Dermis microvascular lymphatic vessel endothelial cell (primary cell): ENCODE data around the gene LAMP5. TPM values are rescaled to one million over a fixed set of nuclear protein-coding genes. Genes with fewer than 3 reads are reported as not detected.

Source experiments
- DNase-seq, 2 donors: peaks; one replicate each; pipeline versions ENCODE4 v3.0.0 to v3.0.0-alpha.2; 2010; ENCODE audit warnings: low read depth in 2 of 2
- total RNA-seq: library from RNA; depleted of rRNA; stranded (reverse); fragments of >200 nt; gene quantifications from 2 replicates; pipeline ENCODE4 v1.2.1, GENCODE V29; 2014

Gene LAMP5, protein sequence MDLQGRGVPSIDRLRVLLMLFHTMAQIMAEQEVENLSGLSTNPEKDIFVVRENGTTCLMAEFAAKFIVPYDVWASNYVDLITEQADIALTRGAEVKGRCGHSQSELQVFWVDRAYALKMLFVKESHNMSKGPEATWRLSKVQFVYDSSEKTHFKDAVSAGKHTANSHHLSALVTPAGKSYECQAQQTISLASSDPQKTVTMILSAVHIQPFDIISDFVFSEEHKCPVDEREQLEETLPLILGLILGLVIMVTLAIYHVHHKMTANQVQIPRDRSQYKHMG
- total RNA-seq: 1.0 and 1.9 TPM in 2 replicates

GRCh38 chr20:9514461-9515213 lies at the start of gene LAMP5:
TSS of gene LAMP5 (plus strand) at chr20:9514590. CDS start at chr20:9514853, 263 bp downstream.
- peak in 1 of 2 donors; percentile 31 for DNase-seq

DNA sequence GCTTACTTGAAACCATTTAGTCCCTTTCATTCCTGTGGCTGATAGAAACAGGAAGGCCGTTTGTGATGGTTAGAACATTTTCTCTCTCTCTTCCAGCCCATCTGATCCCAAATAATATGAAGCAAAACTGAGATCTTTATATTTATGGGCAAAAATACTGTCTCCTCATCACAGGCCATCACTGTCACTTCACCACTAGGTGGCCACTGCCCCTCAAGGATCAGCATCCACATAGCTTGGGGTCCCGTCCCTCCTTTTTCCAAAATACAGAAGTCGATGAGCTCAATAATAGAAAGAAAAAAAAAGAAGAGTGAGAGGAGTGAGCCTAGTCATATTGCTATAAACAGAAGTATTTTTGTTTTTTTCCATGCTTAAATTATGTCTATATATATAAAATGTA lies 46.4 kb upstream of the LAMP5 start:
- DNase-seq: no peak

DNA sequence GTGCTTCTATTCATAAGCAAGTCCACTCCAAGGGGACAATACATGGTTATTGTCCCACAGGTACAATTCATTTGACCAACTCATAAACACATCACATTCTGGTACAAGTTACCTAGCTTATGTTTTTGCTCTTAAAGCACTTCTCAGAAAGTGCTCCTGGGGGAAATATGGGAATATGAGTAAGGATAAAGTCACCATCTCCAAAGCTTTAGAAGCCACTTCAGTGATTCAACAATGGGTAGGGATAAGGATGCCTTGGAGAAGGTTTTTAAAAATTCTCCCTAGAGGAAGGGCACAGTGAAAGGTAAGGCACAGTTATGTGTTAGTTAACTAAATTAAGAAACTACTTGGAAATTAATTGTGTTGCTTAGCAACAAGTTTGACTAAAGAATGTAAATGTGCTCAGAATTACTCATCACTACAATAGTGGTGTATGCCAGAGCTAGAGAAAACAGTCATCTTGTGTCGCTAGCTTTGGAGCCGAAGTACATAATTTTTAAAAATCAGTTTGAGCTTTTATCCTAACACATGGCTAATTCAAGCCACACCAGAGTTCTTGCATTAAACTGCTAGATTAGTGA lies 39.5 kb upstream of the LAMP5 start:
- DNase-seq: no peak

DNA sequence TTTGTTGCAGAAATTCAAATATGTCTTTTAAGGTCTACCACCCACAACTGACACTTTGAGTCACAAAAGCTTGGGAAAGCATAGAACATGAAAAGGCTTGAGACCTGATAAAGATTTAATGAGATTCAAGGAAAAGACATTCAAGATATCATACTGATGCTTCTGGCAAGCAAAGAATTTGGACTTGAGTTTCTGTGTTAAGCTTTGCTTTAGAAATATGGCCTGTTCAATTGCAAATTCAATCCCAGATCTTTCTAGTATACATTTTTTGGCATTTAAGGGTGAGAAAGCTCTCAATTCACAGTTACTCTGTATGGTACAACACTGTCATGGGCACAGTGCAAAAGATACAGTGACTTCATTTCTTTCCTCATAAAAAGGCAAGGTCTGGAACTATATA lies 38.9 kb upstream of the LAMP5 start:
- no peak for DNase-seq

DNA sequence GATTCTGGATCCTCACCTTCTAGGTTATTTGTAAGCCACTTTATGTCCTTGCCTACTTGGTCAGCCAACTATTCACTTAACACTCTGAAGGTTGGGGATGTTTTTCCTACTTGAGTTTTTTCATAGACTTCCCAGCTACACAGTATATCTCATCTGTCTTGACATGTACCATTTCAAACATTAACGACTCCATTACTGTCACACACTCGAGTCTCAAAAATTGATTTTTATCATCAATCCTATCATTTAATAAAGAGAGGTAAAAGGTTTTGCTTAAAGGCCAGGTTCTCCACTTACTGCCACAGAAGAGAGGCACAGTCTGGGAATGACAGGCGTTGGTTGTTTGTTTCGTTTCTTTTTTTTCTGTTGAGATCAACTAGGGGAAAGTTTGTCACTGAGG lies 38.2 kb upstream of the LAMP5 start:
- no peak for DNase-seq

DNA sequence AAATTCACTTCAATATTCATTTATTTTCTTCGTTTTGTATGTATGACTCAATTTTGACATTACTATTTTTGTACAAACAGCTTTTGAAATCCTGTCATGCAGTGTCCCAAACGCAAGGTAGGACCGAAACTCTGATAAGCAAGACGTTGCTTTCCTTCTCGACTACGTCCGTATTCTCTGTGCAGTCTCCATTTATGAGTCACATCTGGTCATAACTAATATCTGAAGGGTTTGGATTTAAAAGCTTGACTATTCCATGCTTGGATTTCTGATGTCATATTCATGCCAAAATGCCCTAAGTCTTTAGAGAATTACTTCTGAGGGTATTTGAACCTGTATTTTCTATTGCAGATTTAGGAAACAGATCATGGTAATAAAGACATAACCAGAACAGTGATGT lies 37.8 kb upstream of the LAMP5 start:
- no peak for DNase-seq

DNA sequence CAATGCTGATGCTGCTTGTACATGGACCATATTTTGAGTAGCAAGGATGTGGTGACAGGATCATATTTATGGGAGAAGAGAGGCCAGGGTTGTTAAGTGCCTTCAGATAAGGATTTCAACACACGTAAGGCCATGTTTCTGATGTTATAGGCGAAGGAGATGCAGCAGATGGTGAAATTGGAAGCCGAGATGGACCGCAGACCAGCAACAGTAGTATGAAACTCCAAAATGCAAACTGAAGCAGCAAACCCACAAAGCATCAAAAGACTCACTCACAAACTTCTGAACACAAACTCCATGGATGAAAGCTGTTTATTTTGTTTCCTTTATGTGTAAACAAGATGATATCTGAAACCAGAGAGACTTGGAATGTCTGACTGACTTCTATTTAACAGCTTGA lies 35.6 kb upstream of the LAMP5 start:
- no peak for DNase-seq

GRCh38 chr20:9480066-9480465 lies 34.3 kb upstream of the LAMP5 start:
- DNase-seq: no peak

- DNase-seq: no peak
These were observed 32.2 kb upstream of the LAMP5 start for GRCh38 chr20:9482180-9482579.

DNA sequence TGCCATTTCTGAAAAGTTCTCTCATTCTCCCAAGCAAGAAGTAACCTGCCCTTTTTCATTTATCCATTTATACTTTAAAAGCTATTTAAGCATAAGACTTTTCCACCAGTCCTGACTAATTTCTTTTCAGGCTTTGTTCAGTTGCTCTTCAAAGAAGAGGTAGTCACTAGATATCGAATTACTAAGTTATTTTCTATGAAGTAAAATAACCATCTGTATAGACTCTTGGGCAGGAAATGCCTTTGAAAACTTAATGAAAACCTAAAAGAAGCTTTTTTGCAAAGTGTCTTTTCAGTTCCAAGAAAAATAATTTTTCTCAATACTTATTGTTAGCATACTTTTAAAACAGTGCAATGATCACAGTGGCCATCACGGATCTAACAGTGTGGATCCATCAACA lies 31.3 kb upstream of the LAMP5 start:
- DNase-seq: no peak

DNA sequence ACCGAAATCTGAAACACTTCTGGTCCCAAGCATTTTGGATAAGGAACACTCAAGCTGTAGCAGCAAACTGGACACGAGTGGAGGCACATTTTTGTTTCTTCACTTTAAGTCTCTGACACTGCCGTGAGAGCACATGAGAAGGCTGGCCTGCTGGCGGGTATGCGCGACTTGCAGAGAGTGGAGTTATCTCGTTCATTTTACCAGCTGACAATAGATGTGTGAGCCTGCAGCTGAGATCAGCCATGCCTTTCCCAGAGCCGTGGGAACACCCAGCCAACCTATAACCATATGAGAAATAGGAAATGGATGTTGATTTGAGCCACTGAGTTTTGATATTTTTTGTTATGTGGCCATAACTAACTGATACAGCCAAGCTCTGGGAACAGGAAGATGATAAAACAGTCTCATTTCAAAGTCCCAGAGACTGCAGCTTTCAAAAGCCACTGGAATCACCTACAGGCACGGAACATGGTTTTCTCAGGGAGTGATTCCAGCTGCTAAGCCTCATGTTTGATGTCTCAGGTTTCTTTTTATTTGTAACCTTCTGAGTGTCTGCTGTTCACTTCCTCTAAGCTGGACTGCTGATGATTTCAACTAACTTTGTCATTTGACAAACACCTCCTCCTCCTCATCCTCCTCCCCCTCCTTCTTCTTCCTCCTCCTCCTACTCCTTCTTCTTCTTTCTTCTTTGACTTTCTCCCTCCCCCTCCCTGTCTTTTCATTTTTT lies 28.6 kb upstream of the LAMP5 start:
- DNase-seq: no peak

DNA sequence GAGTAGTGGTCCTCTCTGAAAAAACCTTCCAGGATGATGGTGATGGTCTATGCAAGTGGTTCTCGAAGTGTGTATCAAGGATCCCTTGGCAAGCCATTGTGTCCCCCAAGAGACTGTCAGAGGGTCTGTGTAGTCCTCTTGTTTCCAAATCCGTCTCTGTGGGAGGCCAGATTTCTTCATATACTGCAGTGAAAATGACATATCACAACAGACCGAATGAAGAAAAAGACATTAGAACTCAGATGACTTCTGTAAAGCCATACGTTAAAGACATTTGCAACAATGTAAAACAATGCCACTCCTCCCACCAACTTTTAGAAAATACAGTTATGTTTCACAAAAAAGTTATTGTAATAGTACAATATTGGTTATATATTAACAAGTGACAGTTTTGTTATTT lies 27.2 kb upstream of the LAMP5 start:
- no peak for DNase-seq

GRCh38 chr20:9488063-9488462 lies 26.3 kb upstream of the LAMP5 start:
- DNase-seq: no peak

DNA sequence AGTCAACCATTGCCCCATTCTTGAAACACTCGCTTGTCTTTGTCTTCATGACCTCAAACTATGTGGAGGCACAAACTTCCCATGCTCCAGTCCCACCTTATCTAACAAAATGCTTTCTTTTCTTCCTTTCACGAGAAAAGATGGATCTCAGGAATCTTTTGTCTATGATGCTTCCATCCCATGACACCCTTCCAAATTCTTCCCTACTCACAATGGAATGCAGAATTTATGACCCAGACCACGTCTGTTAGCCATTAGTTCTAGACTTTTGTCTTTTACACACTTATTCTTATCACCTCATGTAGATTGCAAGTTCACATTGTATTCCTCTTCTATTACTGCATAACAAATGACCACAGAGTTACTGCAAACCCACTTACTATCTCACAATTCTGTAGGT lies 24.2 kb upstream of the LAMP5 start:
- no peak for DNase-seq

DNA sequence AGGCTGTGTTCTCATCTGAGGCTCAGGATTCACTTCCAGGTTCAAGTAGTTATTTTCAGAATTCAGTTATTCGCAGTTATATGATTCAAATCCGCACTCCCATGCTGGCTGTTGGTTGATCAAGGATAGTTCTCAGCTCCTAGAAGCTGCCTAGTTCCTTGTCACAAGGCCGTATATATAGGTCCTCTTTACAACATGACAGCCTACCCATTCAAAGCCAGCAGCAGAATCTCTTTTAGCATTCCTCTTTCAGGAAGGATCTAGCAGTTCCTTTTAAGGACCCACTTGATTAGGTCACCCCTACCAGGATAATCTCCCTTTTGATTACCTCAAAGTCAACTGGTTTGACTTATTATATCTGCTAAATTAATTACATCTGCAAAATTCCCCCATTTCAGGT lies 23.8 kb upstream of the LAMP5 start:
- DNase-seq: no peak

DNA sequence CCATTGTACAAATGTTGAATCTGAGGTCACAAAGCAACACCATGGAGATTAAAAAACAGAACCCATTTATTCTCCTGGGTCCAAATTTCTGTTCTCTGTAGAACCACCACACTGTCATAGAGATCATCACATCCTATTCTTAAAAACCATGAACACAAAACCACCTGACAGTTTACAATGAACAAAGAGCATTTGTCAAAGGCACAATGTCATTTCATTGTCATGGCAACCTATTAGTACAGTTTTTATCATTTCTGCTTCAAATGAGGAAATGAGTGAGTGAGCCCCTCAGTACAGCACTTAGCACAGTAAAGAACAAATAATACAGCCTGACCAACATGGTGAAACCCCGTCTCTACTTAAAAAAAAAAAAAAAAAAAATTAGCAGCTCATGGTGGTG lies 23.1 kb upstream of the LAMP5 start:
- DNase-seq: no peak

DNA sequence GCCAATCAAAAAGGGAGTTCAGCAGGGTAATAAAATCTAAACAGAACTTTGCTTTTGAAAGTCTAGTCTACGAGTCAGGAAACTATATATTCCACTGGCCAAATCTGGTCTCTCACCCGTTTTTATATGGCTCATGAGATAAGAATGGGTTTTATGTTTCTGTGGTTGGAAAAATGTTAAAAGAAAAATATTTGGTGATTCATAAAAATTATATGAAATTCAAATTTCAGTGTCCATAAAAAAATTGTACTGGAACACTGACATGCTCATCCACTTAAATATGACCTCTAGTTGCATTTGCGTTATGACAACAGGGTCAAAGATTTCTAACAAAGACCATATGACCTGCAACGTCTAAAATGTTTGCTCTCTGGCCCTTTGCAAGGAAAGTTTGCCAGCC lies 22.3 kb upstream of the LAMP5 start:
- DNase-seq: no peak

DNA sequence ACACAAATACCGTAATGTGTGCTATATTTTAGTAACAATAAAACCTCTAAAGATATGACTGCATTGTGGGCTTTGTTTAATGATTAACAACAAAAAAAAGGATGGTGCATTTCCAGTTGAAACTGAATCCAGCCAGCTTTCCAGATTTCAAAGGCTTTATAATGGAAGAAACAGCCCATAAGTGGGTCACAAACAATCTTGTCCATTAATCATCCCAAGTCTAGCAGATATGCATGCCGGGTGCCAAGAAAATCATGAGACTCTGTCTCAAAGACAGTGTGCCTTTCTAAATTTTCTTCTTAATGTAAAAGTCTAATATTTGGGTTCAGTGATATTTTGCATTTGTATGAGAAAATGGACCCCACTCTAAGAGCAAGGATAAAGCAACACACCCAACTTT lies 20.6 kb upstream of the LAMP5 start:
- no peak for DNase-seq

DNA sequence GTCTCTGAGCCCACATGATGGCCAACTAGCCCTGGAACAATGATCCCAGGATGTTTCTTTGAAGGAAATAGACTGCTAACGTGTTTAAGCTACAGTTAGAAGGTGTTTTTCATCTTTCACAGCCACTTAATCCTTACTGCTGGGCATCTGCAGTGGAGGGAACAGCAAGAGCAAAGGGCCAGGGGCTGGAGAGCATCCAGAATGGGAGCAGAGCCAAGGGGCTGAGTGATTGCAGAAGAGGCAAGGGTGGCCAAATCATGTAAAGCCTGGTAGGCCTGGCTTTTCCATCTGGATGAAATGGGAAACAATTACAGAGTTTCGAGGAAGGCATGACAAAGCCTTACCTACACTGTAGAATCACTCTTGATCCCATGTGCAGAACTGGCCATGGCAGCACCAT lies 18.7 kb upstream of the LAMP5 start:
- DNase-seq: no peak

GRCh38 chr20:9496155-9496554 lies 18.2 kb upstream of the LAMP5 start:
- DNase-seq: no peak

- no peak for DNase-seq
These were observed 16.1 kb upstream of the LAMP5 start for GRCh38 chr20:9498322-9498721.
